GM21360 (cell line): ENCODE measurements around the gene GID8.

ENCODE experiments used
- ATAC-seq: cut with Tn5 transposase; IDR thresholded peaks from one replicate; pipeline ENCODE4 v1.9.1; 2021; ENCODE audit warnings: mild to moderate bottlenecking, moderate library complexity; ENCODE audit not compliant: unreplicated experiment

The GID8 gene

GRCh38 chr20:62941792-62942191, 3.8 kb downstream of the GID8 start:
- ATAC-seq = no peak

- ATAC-seq = no peak
Measured at GRCh38 chr20:62942456-62942855, 4.5 kb downstream of the GID8 start.

GRCh38 chr20:62943396-62943795, 5.4 kb downstream of the GID8 start:
- no peak for ATAC-seq

- ATAC-seq = no peak
Measured at GRCh38 chr20:62944184-62944583, 6.2 kb downstream of the GID8 start.

- ATAC-seq = no peak
Measured at GRCh38 chr20:62944746-62945145, 6.8 kb downstream of the GID8 start.

GRCh38 chr20:62945771-62946339, 7.9 kb downstream of the GID8 start:
- no peak for ATAC-seq

- no peak for ATAC-seq
Measured at GRCh38 chr20:62946918-62947317, 9.0 kb downstream of the GID8 start.

- no peak for ATAC-seq
Measured at GRCh38 chr20:62947532-62948300, 9.8 kb downstream of the GID8 start.

GRCh38 chr20:62949153-62949821, 11.3 kb downstream of the GID8 start:
- ATAC-seq = no peak

- ATAC-seq = no peak
Measured at GRCh38 chr20:62949962-62950361, 12.0 kb downstream of the GID8 start.

- ATAC-seq = no peak
Measured at GRCh38 chr20:62950741-62951140, 12.8 kb downstream of the GID8 start.

- ATAC-seq = no peak
Measured at GRCh38 chr20:62951143-62951895, 13.4 kb downstream of the GID8 start.

- ATAC-seq = no peak
Measured at GRCh38 chr20:62951896-62952372, 14.0 kb downstream of the GID8 start.

- ATAC-seq = peak; percentile 48
Measured at GRCh38 chr20:62952373-62952967, 14.5 kb downstream of the GID8 start, which contains the start of gene SLC17A9. SLC17A9 (plus strand) TSS chr20:62952709; CDS start chr20:62952831, 122 bp downstream.

- no peak for ATAC-seq
Measured at GRCh38 chr20:62952968-62953838, 15.3 kb downstream of the GID8 start.

- peak; percentile 57 for ATAC-seq
Measured at GRCh38 chr20:62953839-62954703, 16.1 kb downstream of the GID8 start.

- no peak for ATAC-seq
Measured at GRCh38 chr20:62955519-62956386, 17.8 kb downstream of the GID8 start.
